Measurements from ENCODE around the gene CERS6.

DNA sequence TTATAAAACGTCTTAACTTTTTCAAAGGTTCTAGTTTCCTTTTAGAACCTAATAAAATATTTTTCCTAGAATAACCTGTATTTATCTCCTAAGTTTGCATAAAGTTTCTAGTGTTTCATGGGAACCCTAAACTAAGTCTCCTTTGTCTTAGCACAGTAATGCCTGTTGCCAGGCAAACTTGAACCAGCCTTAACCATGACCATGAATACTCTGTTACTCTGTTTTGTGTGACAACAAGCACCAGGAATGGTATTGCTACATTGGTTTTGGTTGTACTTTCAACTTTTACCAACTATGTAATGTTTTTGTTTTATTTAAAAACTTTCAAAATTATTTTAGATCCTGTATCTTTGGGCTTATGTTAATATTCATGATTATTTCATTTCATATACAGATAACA lies 137.6 kb downstream of the CERS6 start:
- TF ChIP-seq, protein P1, sequence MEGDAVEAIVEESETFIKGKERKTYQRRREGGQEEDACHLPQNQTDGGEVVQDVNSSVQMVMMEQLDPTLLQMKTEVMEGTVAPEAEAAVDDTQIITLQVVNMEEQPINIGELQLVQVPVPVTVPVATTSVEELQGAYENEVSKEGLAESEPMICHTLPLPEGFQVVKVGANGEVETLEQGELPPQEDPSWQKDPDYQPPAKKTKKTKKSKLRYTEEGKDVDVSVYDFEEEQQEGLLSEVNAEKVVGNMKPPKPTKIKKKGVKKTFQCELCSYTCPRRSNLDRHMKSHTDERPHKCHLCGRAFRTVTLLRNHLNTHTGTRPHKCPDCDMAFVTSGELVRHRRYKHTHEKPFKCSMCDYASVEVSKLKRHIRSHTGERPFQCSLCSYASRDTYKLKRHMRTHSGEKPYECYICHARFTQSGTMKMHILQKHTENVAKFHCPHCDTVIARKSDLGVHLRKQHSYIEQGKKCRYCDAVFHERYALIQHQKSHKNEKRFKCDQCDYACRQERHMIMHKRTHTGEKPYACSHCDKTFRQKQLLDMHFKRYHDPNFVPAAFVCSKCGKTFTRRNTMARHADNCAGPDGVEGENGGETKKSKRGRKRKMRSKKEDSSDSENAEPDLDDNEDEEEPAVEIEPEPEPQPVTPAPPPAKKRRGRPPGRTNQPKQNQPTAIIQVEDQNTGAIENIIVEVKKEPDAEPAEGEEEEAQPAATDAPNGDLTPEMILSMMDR (IDR thresholded peaks at IDR 0.05) = no peak
- no peak for TF ChIP-seq POLR2A (IDR thresholded peaks at IDR 0.05)

Data from esophagus squamous epithelium (tissue), 4 donors.